A673 (cell line): ENCODE data around the gene GFRAL. TPM values are rescaled to one million over a fixed set of nuclear protein-coding genes. Genes with fewer than 3 reads are reported as not detected.

Source experiments
- BruUV-seq: library from RNA; stranded (reverse); fragments of 400-500 nt; replicated peaks from 2 replicates; lab custom pipeline; 2021; lab: Mats Ljungman, UMichigan
- CTCF ChIA-PET: fragments of 300-600 bp; sonication (Branson Sonifier 250); formaldehyde crosslinking; loops from one replicate; lab custom pipeline; 2022; ENCODE audit warnings: antibody characterized with exemption; lab: Charles Lee
- POLR2A ChIA-PET: fragments of 300-600 bp; sonication (Branson Sonifier 250); formaldehyde crosslinking; loops from one replicate; lab custom pipeline; 2022; ENCODE audit warnings: antibody characterized with exemption; ENCODE audit not compliant: low non-redundant PET; lab: Charles Lee
- DNase-seq: peaks from one replicate; pipeline ENCODE4 v3.0.0-alpha.2; 2015; ENCODE audit warnings: low spot score
- H3K27ac ChIP-seq: fragments of 200-600 bp; sonication (generic); 2 replicates; pipeline ENCODE4 v1.5.1; 2016; ENCODE audit warnings: mixed run types, low read depth, mild to moderate bottlenecking, mixed read lengths, antibody characterized with exemption, low read length; ENCODE audit not compliant: poor library complexity, severe bottlenecking
- H3K27me3 ChIP-seq: fragments of 200-600 bp; sonication (generic); replicated peaks from 2 replicates; pipeline ENCODE4 v1.6.1; 2017; ENCODE audit warnings: mixed run types, low read depth, mild to moderate bottlenecking, mixed read lengths, antibody characterized with exemption, low read length; ENCODE audit not compliant: insufficient read depth, poor library complexity
- H3K36me3 ChIP-seq: fragments of 200-600 bp; sonication (generic); 2 replicates; pipeline ENCODE4 v1.6.1; 2016; ENCODE audit warnings: mixed run types, mild to moderate bottlenecking, mixed read lengths, antibody characterized with exemption, low read length; ENCODE audit not compliant: insufficient read depth, poor library complexity, severe bottlenecking
- H3K4me1 ChIP-seq: fragments of 200-600 bp; sonication (generic); 2 replicates; pipeline ENCODE4 v1.6.1; 2017; ENCODE audit warnings: mixed run types, mild to moderate bottlenecking, mixed read lengths, antibody characterized with exemption, low read length; ENCODE audit not compliant: insufficient read depth, poor library complexity, severe bottlenecking
- H3K4me3 ChIP-seq: fragments of 200-600 bp; sonication (generic); 2 replicates; pipeline ENCODE4 v1.5.1; 2016; ENCODE audit warnings: low read depth, mixed run types, mild to moderate bottlenecking, mixed read lengths, low read length; ENCODE audit not compliant: poor library complexity, severe bottlenecking
- H3K9me3 ChIP-seq: fragments of 200-600 bp; sonication (generic); 2 replicates; pipeline ENCODE4 v1.6.1; 2016; ENCODE audit warnings: mixed run types, low read depth, mild to moderate bottlenecking, mixed read lengths, antibody characterized with exemption, low read length; ENCODE audit not compliant: poor library complexity, severe bottlenecking
- EZH2 ChIP-seq: fragments of 200-600 bp; sonication (generic); IDR thresholded peaks from 2 replicates; pipeline ENCODE4 v1.6.1; 2017; ENCODE audit warnings: borderline replicate concordance, low read depth, mild to moderate bottlenecking, mixed read lengths, antibody characterized with exemption, low read length; ENCODE audit not compliant: poor library complexity, severe bottlenecking
- intact Hi-C: fragments of 100-400 bp; cut with micrococcal nuclease; formaldehyde crosslinking; loops from one replicate; pipeline ENCODE4 v1.10.0; 2022; ENCODE audit not compliant: unreplicated experiment
- total RNA-seq: library from RNA; stranded (reverse); gene quantifications from 2 replicates; pipeline ENCODE4 v1.2.3, GENCODE V29; 2021
- TF ChIP-seq, protein P1 (sequence below): fragments of 300-800, 200-600 bp; sonication (generic); conservative IDR thresholded peaks from 2 replicates; pipeline ENCODE4 v1.5.1; 2017; ENCODE audit warnings: low read depth, mild to moderate bottlenecking, antibody characterized with exemption, low read length, moderate library complexity, mixed read lengths

The GFRAL gene
- total RNA-seq, 1 experiment from 2014 or later, result not detected

DNA sequence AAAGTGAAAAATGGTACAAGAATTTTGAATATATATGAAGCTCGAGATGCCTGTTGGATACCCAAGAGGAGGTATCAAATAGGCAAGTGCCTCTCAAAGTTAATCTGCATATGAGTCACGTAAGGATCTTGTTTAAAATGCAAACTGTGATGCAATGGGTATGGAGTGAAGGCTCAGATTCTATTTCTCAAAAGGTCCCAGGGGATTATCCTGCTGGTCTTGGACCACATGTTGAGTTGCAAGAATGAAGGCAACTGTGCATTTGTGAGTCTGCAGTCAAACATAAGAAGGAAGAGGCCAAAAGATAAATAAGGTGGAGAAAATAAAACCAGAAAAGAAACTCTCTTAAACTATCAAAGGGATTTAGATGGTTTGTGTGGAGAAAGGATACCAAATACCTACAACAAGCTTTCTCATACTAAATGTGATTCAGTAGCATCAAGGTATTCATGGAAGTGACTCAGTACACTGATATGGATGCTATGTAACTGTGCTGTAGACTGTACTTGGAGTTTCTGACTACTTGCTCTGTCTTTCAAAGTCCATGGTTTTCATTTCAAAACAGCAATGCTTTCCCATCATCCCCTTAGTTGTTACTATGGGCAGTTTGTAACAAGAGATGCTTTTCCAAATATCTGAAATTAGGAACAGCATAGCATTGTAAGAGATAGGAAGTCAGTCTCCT lies 106.3 kb downstream of the GFRAL start:
- ChIA-PET CTCF (no interaction called here), POLR2A (no interaction called here)
- no TSS peak for BruUV-seq
- intact Hi-C loops, result no loop called here
- DNase-seq, result peak; percentile 89
- Histone ChIP-seq H3K27ac (no peak overlapping the region), H3K36me3 (no peaks in the 10 kb centered on the region), H3K4me1 (peaks cover 4% of the 10 kb centered on the region), H3K4me3 (no peak overlapping the region), H3K9me3 (no peaks in the 10 kb centered on the region), H3K27me3 (no peaks in the 10 kb centered on the region)
- TF ChIP-seq EZH2, result no peak
- TF ChIP-seq, protein P1, sequence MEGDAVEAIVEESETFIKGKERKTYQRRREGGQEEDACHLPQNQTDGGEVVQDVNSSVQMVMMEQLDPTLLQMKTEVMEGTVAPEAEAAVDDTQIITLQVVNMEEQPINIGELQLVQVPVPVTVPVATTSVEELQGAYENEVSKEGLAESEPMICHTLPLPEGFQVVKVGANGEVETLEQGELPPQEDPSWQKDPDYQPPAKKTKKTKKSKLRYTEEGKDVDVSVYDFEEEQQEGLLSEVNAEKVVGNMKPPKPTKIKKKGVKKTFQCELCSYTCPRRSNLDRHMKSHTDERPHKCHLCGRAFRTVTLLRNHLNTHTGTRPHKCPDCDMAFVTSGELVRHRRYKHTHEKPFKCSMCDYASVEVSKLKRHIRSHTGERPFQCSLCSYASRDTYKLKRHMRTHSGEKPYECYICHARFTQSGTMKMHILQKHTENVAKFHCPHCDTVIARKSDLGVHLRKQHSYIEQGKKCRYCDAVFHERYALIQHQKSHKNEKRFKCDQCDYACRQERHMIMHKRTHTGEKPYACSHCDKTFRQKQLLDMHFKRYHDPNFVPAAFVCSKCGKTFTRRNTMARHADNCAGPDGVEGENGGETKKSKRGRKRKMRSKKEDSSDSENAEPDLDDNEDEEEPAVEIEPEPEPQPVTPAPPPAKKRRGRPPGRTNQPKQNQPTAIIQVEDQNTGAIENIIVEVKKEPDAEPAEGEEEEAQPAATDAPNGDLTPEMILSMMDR, result no peak

DNA sequence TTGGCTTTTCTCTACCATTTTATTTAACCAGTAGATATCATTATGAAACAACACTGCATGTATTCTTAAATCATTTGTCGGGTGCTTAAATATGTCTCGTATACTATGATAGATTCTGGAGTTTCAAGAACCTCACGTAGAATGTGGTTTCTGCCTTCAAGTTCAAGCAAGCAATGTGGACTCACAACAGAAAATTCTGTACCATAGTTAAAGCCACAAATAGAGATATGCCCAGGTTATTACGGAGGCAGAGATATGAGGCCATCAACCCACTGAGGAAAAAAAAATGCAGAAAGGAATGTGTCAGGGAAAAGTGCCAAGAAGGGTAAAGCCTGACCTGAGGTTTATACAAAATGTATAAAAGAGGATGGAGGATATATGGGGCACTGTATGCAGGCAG lies 109.9 kb downstream of the GFRAL start:
- no TSS peak for BruUV-seq
- Histone ChIP-seq H3K27ac (no peak overlapping the region), H3K4me3 (no peak overlapping the region), H3K9me3 (no peaks in the 10 kb centered on the region), H3K27me3 (no peaks in the 10 kb centered on the region), H3K4me1 (peaks cover 4% of the 10 kb centered on the region), H3K36me3 (no peaks in the 10 kb centered on the region)
- no peak for DNase-seq
- no peak for TF ChIP-seq EZH2
- TF ChIP-seq, protein P1, result no peak
- ChIA-PET POLR2A (no interaction called here), CTCF (no interaction called here)
- intact Hi-C loops, result no loop called here

DNA sequence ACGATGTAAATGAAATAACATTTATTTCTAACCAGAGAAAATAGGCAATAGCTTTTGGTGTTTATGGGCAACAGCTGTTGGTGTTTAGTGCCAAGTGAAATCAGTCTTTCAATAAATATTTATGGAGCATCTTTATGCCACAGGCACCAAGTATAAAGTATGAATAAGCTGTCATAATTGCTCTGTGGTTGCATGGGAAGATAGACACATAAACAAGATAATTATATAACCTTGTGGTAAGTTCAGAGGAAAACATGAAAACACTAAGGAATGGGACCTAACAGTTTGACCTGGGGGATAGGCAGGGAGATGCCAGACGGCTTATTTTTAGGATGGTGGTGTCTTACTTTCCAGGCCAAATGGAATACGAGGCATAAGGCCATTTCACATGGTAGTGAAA lies 110.9 kb downstream of the GFRAL start:
- ChIA-PET POLR2A (no interaction called here), CTCF (no interaction called here)
- peaks cover 4% of the 10 kb centered on the region for H3K4me1 ChIP-seq
- no peak for TF ChIP-seq EZH2
- TF ChIP-seq, protein P1, result no peak
- no peak overlapping the region for H3K4me3 ChIP-seq
- intact Hi-C loops, result no loop called here
- BruUV-seq, result no TSS peak
- no peak for DNase-seq
- no peak overlapping the region for H3K27ac ChIP-seq
- H3K9me3 ChIP-seq, result no peaks in the 10 kb centered on the region
- H3K27me3 ChIP-seq, result no peaks in the 10 kb centered on the region
- H3K36me3 ChIP-seq, result no peaks in the 10 kb centered on the region
